ENCODE measurements around the gene TTI1. TPM values are rescaled to one million over a fixed set of nuclear protein-coding genes. Genes with fewer than 3 reads are reported as not detected.

The TTI1 gene
- total RNA-seq, 6 experiments from 2014 or later: 11.8 to 17.9 (median 14.1) TPM

GRCh38 chr20:38034108-38034649, 923 bp upstream of the TTI1 start:
- Mint-ChIP-seq H3K27ac (peak overlapping the region; percentile 95), H3K9me3 (no peaks in the 10 kb centered on the region), H3K4me3 (peak overlapping the region; percentile 99), H3K4me1 (ENCODE audit: low read depth) (peaks cover 55% of the 10 kb centered on the region), H3K36me3 (ENCODE audit: low read depth) (peaks cover 21% of the 10 kb centered on the region), H3K27me3 (ENCODE audit: insufficient read depth) (peaks cover 2% of the 10 kb centered on the region)
- no peak for DNase-seq
- no peak for TF ChIP-seq CTCF (IDR thresholded peaks at IDR 0.05)

GRCh38 chr20:38032585-38033329, 499 bp downstream of the TTI1 start:
- H3K4me3 Mint-ChIP-seq: peak overlapping the region; percentile 99
- H3K36me3 Mint-ChIP-seq (ENCODE audit: low read depth): peaks cover 21% of the 10 kb centered on the region
- H3K27ac Mint-ChIP-seq: peak overlapping the region; percentile 95
- no peak for TF ChIP-seq CTCF (IDR thresholded peaks at IDR 0.05)
- H3K4me1 Mint-ChIP-seq (ENCODE audit: low read depth): peaks cover 60% of the 10 kb centered on the region
- peaks cover 2% of the 10 kb centered on the region for H3K27me3 Mint-ChIP-seq (ENCODE audit: insufficient read depth)
- DNase-seq: no peak
- H3K9me3 Mint-ChIP-seq: no peaks in the 10 kb centered on the region

- TF ChIP-seq CTCF (IDR thresholded peaks at IDR 0.05): no peak
- Mint-ChIP-seq H3K4me1 (ENCODE audit: low read depth) (peaks cover 53% of the 10 kb centered on the region), H3K9me3 (no peaks in the 10 kb centered on the region), H3K36me3 (ENCODE audit: low read depth) (peaks cover 15% of the 10 kb centered on the region), H3K27me3 (ENCODE audit: insufficient read depth) (peaks cover 2% of the 10 kb centered on the region), H3K27ac (peak overlapping the region; percentile 95; the same call in 1 of the 2 replicates), H3K4me3 (peak overlapping the region; percentile 99)
- DNase-seq: no peak
Observed at GRCh38 chr20:38031957-38032356, 1.3 kb downstream of the TTI1 start.

GRCh38 chr20:38029453-38029852, 3.8 kb downstream of the TTI1 start:
- Mint-ChIP-seq H3K4me3 (no peak overlapping the region), H3K4me1 (ENCODE audit: low read depth) (peaks cover 39% of the 10 kb centered on the region), H3K36me3 (ENCODE audit: low read depth) (peaks cover 3% of the 10 kb centered on the region), H3K27me3 (ENCODE audit: insufficient read depth) (peaks cover 2% of the 10 kb centered on the region), H3K9me3 (no peaks in the 10 kb centered on the region), H3K27ac (no peak overlapping the region)
- no peak for TF ChIP-seq CTCF (IDR thresholded peaks at IDR 0.05)
- DNase-seq: no peak

GRCh38 chr20:38024496-38024895, 8.8 kb downstream of the TTI1 start:
- no peak overlapping the region for H3K27ac Mint-ChIP-seq
- H3K36me3 Mint-ChIP-seq (ENCODE audit: low read depth): peaks cover 4% of the 10 kb centered on the region; the same call in 1 of the 2 replicates
- no peaks in the 10 kb centered on the region for H3K9me3 Mint-ChIP-seq
- H3K4me3 Mint-ChIP-seq: no peak overlapping the region
- no peak for DNase-seq
- TF ChIP-seq CTCF (IDR thresholded peaks at IDR 0.05): no peak
- peaks cover 41% of the 10 kb centered on the region for H3K4me1 Mint-ChIP-seq (ENCODE audit: low read depth)
- H3K27me3 Mint-ChIP-seq (ENCODE audit: insufficient read depth): peaks cover 2% of the 10 kb centered on the region; the same call in 1 of the 2 replicates
